A549 (cell line): ENCODE data around the gene CASK. TPM values are rescaled to one million over a fixed set of nuclear protein-coding genes. Genes with fewer than 3 reads are reported as not detected.

Experiments used
- ATAC-seq, 2 experiments: fragments of 200-7000 bp in 1 of 2; fragments of >200 bp in 1 of 2; cut with Nextera tagmentation in 1 of 2; cut with Tn5 transposase in 1 of 2; 3 replicates each; pipeline versions ENCODE4 v1.8.0 to v1.9.1; 2018 to 2020; ENCODE audit warnings: mild to moderate bottlenecking in 1 of 2, moderate library complexity in 1 of 2
- CTCF ChIA-PET: fragments of 300-600 bp; sonication (Branson Sonifier 250); formaldehyde crosslinking; extraction: SDS; loops from one replicate; lab custom pipeline; 2021; ENCODE audit warnings: antibody characterized with exemption, inconsistent platforms; lab: Yijun Ruan, JAX
- POLR2A ChIA-PET: fragments of 350-600 bp; formaldehyde crosslinking; extraction: SDS; loops from one replicate; lab custom pipeline; 2021; ENCODE audit warnings: antibody characterized with exemption, inconsistent platforms; lab: Yijun Ruan, JAX
- DNase-seq, 2 experiments: peaks; one replicate each; pipeline versions ENCODE4 v3.0.0 to v3.0.0-alpha.2; 2011 to 2016; ENCODE audit warnings: low read depth in 1 of 2, low spot score in 1 of 2
- FAIRE-seq: peaks from 2 replicates; lab custom pipeline; 2011; peaks lifted over from hg19 to GRCh38; lab: Jason Lieb, UNC
- H3K27ac ChIP-seq, 2 experiments: fragments of >200 bp; sonication (Bioruptor Twin); formaldehyde crosslinking; 3 replicates each; pipeline ENCODE4 v1.5.1; 2016 to 2017
- H3K4me1 ChIP-seq: fragments of >200 bp; sonication (Bioruptor Twin); formaldehyde crosslinking; 3 replicates; pipeline ENCODE4 v1.6.1; 2016
- H3K4me2 ChIP-seq: fragments of >200 bp; sonication (Bioruptor Twin); formaldehyde crosslinking; 3 replicates; pipeline ENCODE4 v1.6.1; 2016
- H3K4me3 ChIP-seq: fragments of >200 bp; sonication (Bioruptor Twin); formaldehyde crosslinking; 3 replicates; pipeline ENCODE4 v1.5.1; 2016
- H3K9me3 ChIP-seq: fragments of >200 bp; sonication (Bioruptor Twin); formaldehyde crosslinking; 3 replicates; pipeline ENCODE4 v1.6.1; 2016
- ATOH8 ChIP-seq: fragments of 250-450 bp; sonication (Bioruptor Pico); IDR thresholded peaks from 2 replicates; pipeline ENCODE4 v1.5.0; 2020; ENCODE audit warnings: low read depth, mild to moderate bottlenecking, moderate library complexity
- CEBPB ChIP-seq, 2 experiments: fragments of >200 bp in 1 of 2; sonication (Bioruptor Twin) in 1 of 2; formaldehyde crosslinking in 1 of 2; IDR thresholded peaks; 2 replicates each; pipeline ENCODE4 v1.6.1; 2012 to 2016
- CHD4 ChIP-seq: fragments of 200-600 bp; sonication (generic); IDR thresholded peaks from 2 replicates; pipeline ENCODE4 v1.6.1; 2016; ENCODE audit warnings: antibody characterized with exemption, mild to moderate bottlenecking, borderline replicate concordance
- CTCF ChIP-seq: fragments of >200 bp; sonication (Bioruptor Twin); formaldehyde crosslinking; IDR thresholded peaks from 3 replicates; pipeline ENCODE4 v1.5.1; 2016
- EHF ChIP-seq: fragments of 250-450 bp; sonication (Bioruptor Pico); IDR thresholded peaks from 2 replicates; pipeline ENCODE4 v1.5.0; 2020; ENCODE audit warnings: mild to moderate bottlenecking
- EHMT2 ChIP-seq: fragments of 200-600 bp; sonication (generic); IDR thresholded peaks from 2 replicates; pipeline ENCODE4 v1.6.1; 2016; ENCODE audit warnings: antibody characterized with exemption, low read depth, mild to moderate bottlenecking, moderate library complexity
- ESRRA ChIP-seq: fragments of 150-350 bp; IDR thresholded peaks from 2 replicates; pipeline ENCODE4 v1.6.1; 2014; ENCODE audit warnings: mild to moderate bottlenecking, low read length, borderline replicate concordance
- HDAC2 ChIP-seq: fragments of 200-600 bp; sonication (generic); IDR thresholded peaks from 2 replicates; pipeline ENCODE4 v1.6.1; 2016
- HES2 ChIP-seq: fragments of >200 bp; sonication (Bioruptor Twin); formaldehyde crosslinking; IDR thresholded peaks from 2 replicates; pipeline ENCODE4 v1.6.1; 2016
- HEYL ChIP-seq: fragments of 250-450 bp; sonication (Bioruptor Pico); IDR thresholded peaks from 2 replicates; pipeline ENCODE4 v1.8.0; 2021; ENCODE audit warnings: mild to moderate bottlenecking, moderate library complexity
- JUNB ChIP-seq: fragments of >200 bp; sonication (Bioruptor Twin); formaldehyde crosslinking; IDR thresholded peaks from 2 replicates; pipeline ENCODE4 v1.6.1; 2016
- KDM1A ChIP-seq: fragments of 200-600 bp; sonication (generic); IDR thresholded peaks from 2 replicates; pipeline ENCODE4 v1.6.1; 2016; ENCODE audit warnings: low read depth, mild to moderate bottlenecking
- MAFK ChIP-seq: fragments of 450-650 bp; IDR thresholded peaks from 2 replicates; pipeline ENCODE4 v1.6.1; 2014; ENCODE audit not compliant: partially characterized antibody
- MYC ChIP-seq: IDR thresholded peaks from 2 replicates; pipeline ENCODE4 v1.6.1; 2012; ENCODE audit warnings: mild to moderate bottlenecking, inconsistent platforms, low read length, improper control_type of control experiment, borderline replicate concordance
- PBX3 ChIP-seq: IDR thresholded peaks from 2 replicates; pipeline ENCODE4 v1.6.1; 2012
- PHF8 ChIP-seq: fragments of 200-600 bp; sonication (generic); IDR thresholded peaks from 2 replicates; pipeline ENCODE4 v1.6.1; 2016; ENCODE audit warnings: low read depth, mild to moderate bottlenecking, antibody characterized with exemption, moderate library complexity, borderline replicate concordance
- POLR2AphosphoS2 ChIP-seq: conservative IDR thresholded peaks from 2 replicates; pipeline ENCODE4 v1.6.1; 2012; ENCODE audit warnings: low read length, improper control_type of control experiment, inconsistent platforms
- RAD21 ChIP-seq, 2 experiments: fragments of >200 bp in 1 of 2; sonication (Bioruptor Twin) in 1 of 2; formaldehyde crosslinking in 1 of 2; IDR thresholded peaks in 1 of 2; conservative IDR thresholded peaks in 1 of 2; 2 replicates in 1 of 2; 3 replicates in 1 of 2; pipeline ENCODE4 v1.6.1; 2012 to 2018; ENCODE audit warnings: inconsistent platforms in 1 of 2
- RCOR1 ChIP-seq: fragments of 150-350 bp; IDR thresholded peaks from 2 replicates; pipeline ENCODE4 v1.6.1; 2014; ENCODE audit warnings: antibody characterized with exemption, low read length, low read depth
- REST ChIP-seq: fragments of 200-600 bp; sonication (generic); IDR thresholded peaks from 2 replicates; pipeline ENCODE4 v1.6.1; 2016; ENCODE audit warnings: antibody characterized with exemption, mild to moderate bottlenecking, moderate library complexity
- TFCP2L1 ChIP-seq: fragments of 250-450 bp; sonication (Bioruptor Pico); IDR thresholded peaks from 2 replicates; pipeline ENCODE4 v1.5.0; 2021; ENCODE audit warnings: mild to moderate bottlenecking
- ZC3H11A ChIP-seq: fragments of 450-650 bp; IDR thresholded peaks from 2 replicates; pipeline ENCODE4 v1.6.1; 2014; ENCODE audit warnings: antibody characterized with exemption, mild to moderate bottlenecking
- WGBS: methylation state at CpG from one replicate; pipeline ENCODE4 v1.1.6; 2017; ENCODE audit errors: missing lambda C conversion rate; 5-methylcytosine and 5-hydroxymethylcytosine counted together
- polyA plus RNA-seq, 4 experiments: library from polyadenylated mRNA; depleted of rRNA in 3 of 4; stranded (reverse); fragments of >200 nt; fragmentation: RNase III in 1 of 4; extraction: RNeasy Plus Mini Kit Qiagen cat#74134 plus additional on column Dnase treatment in 1 of 4; gene quantifications; 2 replicates in 3 of 4; 3 replicates in 1 of 4; pipeline ENCODE4 v1.2.3, GENCODE V29; 2011 to 2017

The CASK gene
- polyA plus RNA-seq, 2 of the 4 experiments (the other 2 are of a cell fraction), result 23.3 to 57.6 TPM

- peaks cover 3% of the 10 kb centered on the region; the same call in 1 of the 3 replicates for H3K9me3 ChIP-seq
- ATAC-seq (no peak), DNase-seq (no peak), FAIRE-seq (no peak)
- peaks cover 14% of the 10 kb centered on the region for H3K4me1 ChIP-seq
- H3K4me2 ChIP-seq, result peak overlapping the region; percentile 25; the same call in 1 of the 3 replicates
- no peak overlapping the region for H3K27ac ChIP-seq
- POLR2A ChIA-PET, result no interaction called here
- CTCF ChIA-PET, result no interaction called here
- H3K4me3 ChIP-seq, result no peak overlapping the region
- 74% methylated on average over 4 of the region's 4 CpGs for WGBS
- TF ChIP-seq CTCF, result no peak
- no peak for TF ChIP-seq PHF8
- TF ChIP-seq POLR2AphosphoS2, result no peak
- TF ChIP-seq REST, result no peak
- TF ChIP-seq RCOR1, result no peak
- TF ChIP-seq HES2, result no peak
- TF ChIP-seq HDAC2, result no peak
- TF ChIP-seq JUNB, result no peak
- no peak for TF ChIP-seq TFCP2L1
- no peak for TF ChIP-seq CEBPB (IDR thresholded peaks at IDR 0.05)
Observed at GRCh38 chrX:41542135-41542534, 381.2 kb downstream of the CASK start.

GRCh38 chrX:41541386-41541785 lies 382.0 kb downstream of the CASK start:
- whole genome bisulfite sequencing, result 68% methylated on average over 2 of the region's 2 CpGs
- CTCF ChIA-PET, result no interaction called here
- peaks cover 14% of the 10 kb centered on the region for H3K4me1 ChIP-seq
- ATAC-seq (no peak), FAIRE-seq (peak; percentile 46), DNase-seq (no peak)
- H3K9me3 ChIP-seq, result peaks cover 3% of the 10 kb centered on the region; the same call in 1 of the 3 replicates
- H3K4me2 ChIP-seq, result no peak overlapping the region
- TF ChIP-seq ATOH8 (CRISPR knock-in tag) (no peak), PBX3 (no peak), ESRRA (no peak), HDAC2 (no peak), HEYL (CRISPR knock-in tag) (no peak), EHF (CRISPR knock-in tag) (no peak), MYC (no peak), KDM1A (no peak), HES2 (no peak), EHMT2 (no peak), MAFK (no peak), TFCP2L1 (no peak), ZC3H11A (no peak), CHD4 (no peak), RAD21 (conservative IDR thresholded peaks at IDR 0.05 in 1 of 2, IDR thresholded peaks at IDR 0.05 in 1 of 2) (no peak)
- no peak overlapping the region for H3K4me3 ChIP-seq
- no peak overlapping the region for H3K27ac ChIP-seq
- POLR2A ChIA-PET, result no interaction called here
